Measurements from ENCODE around the gene QRICH1. TPM values are rescaled to one million over a fixed set of nuclear protein-coding genes. Genes with fewer than 3 reads are reported as not detected.

QRICH1 gene
- polyA plus RNA-seq, 3 donors = 9.3 to 150 (median 16.1) TPM

GRCh38 chr3:49013738-49014660, 79.9 kb downstream of the QRICH1 start:
- TF ChIP-seq, protein P1, sequence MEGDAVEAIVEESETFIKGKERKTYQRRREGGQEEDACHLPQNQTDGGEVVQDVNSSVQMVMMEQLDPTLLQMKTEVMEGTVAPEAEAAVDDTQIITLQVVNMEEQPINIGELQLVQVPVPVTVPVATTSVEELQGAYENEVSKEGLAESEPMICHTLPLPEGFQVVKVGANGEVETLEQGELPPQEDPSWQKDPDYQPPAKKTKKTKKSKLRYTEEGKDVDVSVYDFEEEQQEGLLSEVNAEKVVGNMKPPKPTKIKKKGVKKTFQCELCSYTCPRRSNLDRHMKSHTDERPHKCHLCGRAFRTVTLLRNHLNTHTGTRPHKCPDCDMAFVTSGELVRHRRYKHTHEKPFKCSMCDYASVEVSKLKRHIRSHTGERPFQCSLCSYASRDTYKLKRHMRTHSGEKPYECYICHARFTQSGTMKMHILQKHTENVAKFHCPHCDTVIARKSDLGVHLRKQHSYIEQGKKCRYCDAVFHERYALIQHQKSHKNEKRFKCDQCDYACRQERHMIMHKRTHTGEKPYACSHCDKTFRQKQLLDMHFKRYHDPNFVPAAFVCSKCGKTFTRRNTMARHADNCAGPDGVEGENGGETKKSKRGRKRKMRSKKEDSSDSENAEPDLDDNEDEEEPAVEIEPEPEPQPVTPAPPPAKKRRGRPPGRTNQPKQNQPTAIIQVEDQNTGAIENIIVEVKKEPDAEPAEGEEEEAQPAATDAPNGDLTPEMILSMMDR (IDR thresholded peaks at IDR 0.05) = peak; percentile 62

GRCh38 chr3:49013113-49013737, 80.6 kb downstream of the QRICH1 start:
- Histone ChIP-seq H3K27me3 (ENCODE audit: control insufficient read depth in 2 of 2, insufficient read depth in 2 of 2, low read length in 2 of 2) (no peaks in the 10 kb centered on the region), H4K20me1 (ENCODE audit: insufficient read depth, low read length) (peaks cover 52% of the 10 kb centered on the region), H3K27ac (ENCODE audit: low read depth in 1 of 2, low read length in 2 of 2) (no peak overlapping the region), H3K4me2 (replicated peaks; ENCODE audit: extremely low read depth, low read length, poor library complexity, severe bottlenecking) (no peak overlapping the region), H3K9me3 (replicated peaks in 1 of 2; ENCODE audit: control insufficient read depth in 1 of 2, insufficient read depth in 1 of 2, low read length in 2 of 2) (no peaks in the 10 kb centered on the region), H2AFZ (ENCODE audit: insufficient read depth, low read depth, low read length, poor library complexity, severe bottlenecking) (no peak overlapping the region), H3K9ac (ENCODE audit: insufficient read depth, low read length, poor library complexity, severe bottlenecking) (no peak overlapping the region), H3K36me3 (replicated peaks in 1 of 2; ENCODE audit: control insufficient read depth in 1 of 2, insufficient read depth in 2 of 2, low read length in 2 of 2) (peaks cover 41 to 55% of the 10 kb centered on the region in 2 donors), H3K79me2 (ENCODE audit: insufficient read depth, low read length) (peaks cover 40% of the 10 kb centered on the region), H3K4me3 (replicated peaks in 1 of 3; ENCODE audit: low read depth in 2 of 3, low read length in 3 of 3) (no peak overlapping the region), H3K4me1 (ENCODE audit: control insufficient read depth in 1 of 2, insufficient read depth in 2 of 2, low read length in 2 of 2) (peaks cover 12 to 23% of the 10 kb centered on the region in 2 donors)
- no peaks in the 10 kb centered on the region for H3K27me3 Mint-ChIP-seq (ENCODE audit: low read depth in 3 of 3)
- no peaks in the 10 kb centered on the region for H3K9me3 Mint-ChIP-seq
- intact Hi-C loops (cut with micrococcal nuclease) = no loop called here
- H3K27ac Mint-ChIP-seq = no peak overlapping the region
- H3K4me3 Mint-ChIP-seq = no peak overlapping the region
- TF ChIP-seq, protein P1 (IDR thresholded peaks at IDR 0.05) = no peak
- 92% methylated on average over 19 of the region's 19 CpGs for WGBS (ENCODE audit: insufficient coverage)
- peaks cover 28 to 59% of the 10 kb centered on the region in 2 donors for H3K36me3 Mint-ChIP-seq
- peaks cover 18% of the 10 kb centered on the region for H3K4me1 Mint-ChIP-seq
- no peak for DNase-seq

More at GRCh38 chr3:49013738-49014660, 79.9 kb downstream of the QRICH1 start:
- Mint-ChIP-seq H3K36me3 (peaks cover 28 to 59% of the 10 kb centered on the region in 2 donors), H3K27me3 (ENCODE audit: low read depth in 3 of 3) (no peaks in the 10 kb centered on the region), H3K9me3 (no peaks in the 10 kb centered on the region), H3K27ac (peak overlapping the region in 1 of 7 donors; percentile 56), H3K4me3 (no peak overlapping the region), H3K4me1 (peaks cover 17% of the 10 kb centered on the region)
- H2AFZ ChIP-seq (ENCODE audit: insufficient read depth, low read depth, low read length, poor library complexity, severe bottlenecking) = no peak overlapping the region
- H3K4me3 ChIP-seq (replicated peaks in 1 of 3; ENCODE audit: low read depth in 2 of 3, low read length in 3 of 3) = no peak overlapping the region
- peaks cover 39% of the 10 kb centered on the region for H3K79me2 ChIP-seq (ENCODE audit: insufficient read depth, low read length)
- no peak overlapping the region for H3K9ac ChIP-seq (ENCODE audit: insufficient read depth, low read length, poor library complexity, severe bottlenecking)
- peak in 1 of 3 donors; percentile 39 for DNase-seq
- peaks cover 48% of the 10 kb centered on the region for H4K20me1 ChIP-seq (ENCODE audit: insufficient read depth, low read length)
- intact Hi-C loops (cut with micrococcal nuclease) = no loop called here
- no peak overlapping the region for H3K27ac ChIP-seq (ENCODE audit: low read depth in 1 of 2, low read length in 2 of 2)
- peaks cover 41 to 55% of the 10 kb centered on the region in 2 donors for H3K36me3 ChIP-seq (replicated peaks in 1 of 2; ENCODE audit: control insufficient read depth in 1 of 2, insufficient read depth in 2 of 2, low read length in 2 of 2)
- WGBS (ENCODE audit: insufficient coverage) = 90% methylated on average over 19 of the region's 24 CpGs
- peaks cover 13 to 24% of the 10 kb centered on the region in 2 donors for H3K4me1 ChIP-seq (ENCODE audit: control insufficient read depth in 1 of 2, insufficient read depth in 2 of 2, low read length in 2 of 2)
- no peaks in the 10 kb centered on the region for H3K27me3 ChIP-seq (ENCODE audit: control insufficient read depth in 2 of 2, insufficient read depth in 2 of 2, low read length in 2 of 2)
- no peak overlapping the region for H3K4me2 ChIP-seq (replicated peaks; ENCODE audit: extremely low read depth, low read length, poor library complexity, severe bottlenecking)
- H3K9me3 ChIP-seq (replicated peaks in 1 of 2; ENCODE audit: control insufficient read depth in 1 of 2, insufficient read depth in 1 of 2, low read length in 2 of 2) = no peaks in the 10 kb centered on the region

Data from CD14-positive monocyte (primary cell).